Endothelial cell of umbilical vein (primary cell): Measurements from ENCODE around the gene UNC13D. TPM values are rescaled to one million over a fixed set of nuclear protein-coding genes. Genes with fewer than 3 reads are reported as not detected.

Source experiments
- BruUV-seq: library from RNA; stranded (reverse); fragments of 400-500 nt; replicated peaks from 2 replicates; lab custom pipeline; 2021; lab: Mats Ljungman, UMichigan
- CTCF ChIA-PET: fragments of 300-600, 350-600 bp; sonication (Branson Sonifier 250); formaldehyde crosslinking; loops from one replicate; lab custom pipeline; 2021; ENCODE audit warnings: antibody characterized with exemption, inconsistent platforms; lab: Charles Lee
- POLR2A ChIA-PET: fragments of 300-600, 350-600 bp; sonication (Branson Sonifier 250); formaldehyde crosslinking; loops from one replicate; lab custom pipeline; 2021; ENCODE audit warnings: antibody characterized with exemption, inconsistent platforms; lab: Charles Lee
- DNase-seq: peaks from one replicate; pipeline ENCODE4 v3.0.0-alpha.2; 2011; ENCODE audit warnings: low read depth, low spot score
- FAIRE-seq: peaks from 2 replicates; lab custom pipeline; 2011; peaks lifted over from hg19 to GRCh38; lab: Jason Lieb, UNC
- H2AFZ ChIP-seq: 2 replicates; pipeline ENCODE4 v1.6.0; 2012; ENCODE audit warnings: low read depth, low read length, control low read depth, inconsistent platforms
- H3K27ac ChIP-seq: 2 replicates; pipeline ENCODE4 v1.5.1; 2011; ENCODE audit warnings: low read depth, mild to moderate bottlenecking, control low read depth, low read length, moderate library complexity; ENCODE audit not compliant: insufficient read depth
- H3K27me3 ChIP-seq, 2 experiments: 2 replicates each; pipeline versions ENCODE4 v1.6.0 to v1.6.1; 2011; ENCODE audit warnings: low read length in 2 of 2, mixed read lengths in 1 of 2; ENCODE audit not compliant: control insufficient read depth in 2 of 2, insufficient read depth in 2 of 2
- H3K36me3 ChIP-seq, 2 experiments: 2 replicates in 1 of 2; 3 replicates in 1 of 2; pipeline ENCODE4 v1.5.1; 2011; ENCODE audit warnings: low read length in 2 of 2, mild to moderate bottlenecking in 1 of 2, moderate library complexity in 1 of 2; ENCODE audit not compliant: control insufficient read depth in 2 of 2, insufficient read depth in 2 of 2; ENCODE audit errors: extremely low read depth in 1 of 2
- H3K4me1 ChIP-seq: 3 replicates; pipeline ENCODE4 v1.5.1; 2011; ENCODE audit warnings: mild to moderate bottlenecking, low read length; ENCODE audit not compliant: control insufficient read depth, insufficient read depth; ENCODE audit errors: extremely low read depth
- H3K4me2 ChIP-seq: 2 replicates; pipeline ENCODE4 v1.6.1; 2011; ENCODE audit warnings: low read length, control low read depth, mixed read lengths; ENCODE audit not compliant: insufficient read depth
- H3K4me3 ChIP-seq, 3 experiments: fragments of 200-600 bp in 1 of 3; sonication (generic), shearing (Covaris generic) in 1 of 3; replicated peaks in 1 of 3; 2 replicates each; pipeline ENCODE4 v1.5.1; 2011 to 2016; ENCODE audit warnings: control low read depth in 3 of 3, low read length in 3 of 3, mild to moderate bottlenecking in 2 of 3, inconsistent platforms in 1 of 3, low read depth in 1 of 3, moderate library complexity in 1 of 3; ENCODE audit not compliant: insufficient read depth in 1 of 3
- H3K79me2 ChIP-seq: 2 replicates; pipeline ENCODE4 v1.6.0; 2012; ENCODE audit warnings: low read length, inconsistent platforms; ENCODE audit not compliant: control insufficient read depth, insufficient read depth
- H3K9ac ChIP-seq: replicated peaks from 2 replicates; pipeline ENCODE3; 2011; ENCODE audit warnings: low read length, control low read depth; ENCODE audit not compliant: insufficient read depth; ENCODE audit errors: extremely low read depth
- H3K9me1 ChIP-seq: replicated peaks from 3 replicates; pipeline ENCODE4 v1.6.0; 2011; ENCODE audit warnings: mild to moderate bottlenecking, low read length; ENCODE audit not compliant: control insufficient read depth, insufficient read depth; ENCODE audit errors: extremely low read depth
- H3K9me3 ChIP-seq: replicated peaks from 2 replicates; pipeline ENCODE4 v1.5.1; 2012; ENCODE audit warnings: low read length, inconsistent platforms; ENCODE audit not compliant: control insufficient read depth, insufficient read depth
- H4K20me1 ChIP-seq: replicated peaks from 2 replicates; pipeline ENCODE3; 2011; ENCODE audit warnings: mild to moderate bottlenecking, low read length; ENCODE audit not compliant: control insufficient read depth, insufficient read depth; ENCODE audit errors: extremely low read depth
- CTCF ChIP-seq, 2 donors: IDR thresholded peaks; 1 replicate in 1 of 2; 2 replicates in 1 of 2; pipeline ENCODE4 v1.5.1; 2011; ENCODE audit warnings: low read length in 2 of 2, mild to moderate bottlenecking in 2 of 2, moderate library complexity in 2 of 2, control low read depth in 1 of 2, inconsistent platforms in 1 of 2, low read depth in 1 of 2; ENCODE audit not compliant: insufficient read depth in 1 of 2; ENCODE audit errors: extremely low read depth in 1 of 2
- FOS ChIP-seq: IDR thresholded peaks from 2 replicates; pipeline ENCODE4 v1.6.1; 2011; ENCODE audit warnings: mild to moderate bottlenecking, low read length, moderate library complexity, borderline replicate concordance; ENCODE audit not compliant: insufficient read depth
- GATA2 ChIP-seq: IDR thresholded peaks from 2 replicates; pipeline ENCODE4 v1.7.0; 2011; ENCODE audit warnings: low read depth, mild to moderate bottlenecking, moderate library complexity, mixed read lengths, low read length; ENCODE audit not compliant: insufficient read length, insufficient read depth
- JUN ChIP-seq: IDR thresholded peaks from 2 replicates; pipeline ENCODE4 v1.6.1; 2011; ENCODE audit warnings: borderline replicate concordance, low read depth; ENCODE audit not compliant: insufficient read length, insufficient read depth
- MAX ChIP-seq: IDR thresholded peaks from 2 replicates; pipeline ENCODE4 v1.6.1; 2011; ENCODE audit not compliant: insufficient read depth, insufficient read length
- POLR2A ChIP-seq: IDR thresholded peaks from 2 replicates; pipeline ENCODE4 v1.6.1; 2012; ENCODE audit warnings: low read depth, mild to moderate bottlenecking, control low read depth, low read length
- POLR2AphosphoS5 ChIP-seq: IDR thresholded peaks from 2 replicates; pipeline ENCODE4 v1.6.1; 2012; ENCODE audit warnings: low read depth, mild to moderate bottlenecking, control low read depth, low read length, moderate library complexity; ENCODE audit not compliant: insufficient read depth
- dilution Hi-C: fragments of 300-500 bp; cut with MboI; formaldehyde crosslinking; loops from one replicate; pipeline ENCODE4 v1.15.0; 2019; ENCODE audit warnings: low sequenced_read_pairs; ENCODE audit not compliant: extremely low pct_ligation_motif_present
- intact Hi-C: fragments of 100-400 bp; cut with micrococcal nuclease; formaldehyde crosslinking; loops from one replicate; pipeline ENCODE4 v1.10.0; 2022
- polyA plus RNA-seq, 4 experiments: library from polyadenylated mRNA; depleted of rRNA in 3 of 4; stranded (reverse) in 3 of 4; unstranded in 1 of 4; fragments of >200 nt; gene quantifications; 2 replicates each; pipeline versions ENCODE4 v1.2.1 to v1.2.3, GENCODE V29; 2011 to 2012; ENCODE audit warnings: missing spikeins in 1 of 4
- total RNA-seq: library from RNA; stranded (reverse); gene quantifications from 2 replicates; pipeline ENCODE4 v1.2.3, GENCODE V29; 2021

UNC13D gene
- total and polyA plus RNA-seq, 2 donors (not counting 3 experiments of a cell fraction or from before 2014, with no cell fraction given), result 6.9 to 14.9 TPM

- DNase-seq, result no peak
- no peaks in the 10 kb centered on the region for H3K27me3 ChIP-seq
- H3K4me3 ChIP-seq, result peak overlapping the region in 1 of 3 experiments; percentile 67
- ChIA-PET POLR2A (interaction anchor here (0.9 to 3.0 kb wide), 3 partner anchors 17 to 96 kb away, joined by 4 to 19 read pairs (median 17); partner anchors contain the start of gene WBP2), CTCF (interaction anchor here (0.6 to 10.3 kb wide), 8 partner anchors 16 to 112 kb away, joined by 3 to 241 read pairs (median 3); partner anchors contain the start of genes TRIM65, UNC13D and WBP2)
- H3K79me2 ChIP-seq, result peaks cover 6% of the 10 kb centered on the region
- peak overlapping the region; percentile 50 for H3K4me2 ChIP-seq
- peaks cover 3 to 18% of the 10 kb centered on the region in 2 experiments for H3K36me3 ChIP-seq
- FAIRE-seq, result no peak
- H3K9ac ChIP-seq, result peak overlapping the region; percentile 65
- no peaks in the 10 kb centered on the region for H4K20me1 ChIP-seq
- no peaks in the 10 kb centered on the region for H3K9me1 ChIP-seq
- TF ChIP-seq CTCF (IDR thresholded peaks at IDR 0.05; ENCODE audit: extremely low read depth in 1 of 2, insufficient read depth in 1 of 2, low read depth in 1 of 2, low read length in 2 of 2) (no peak), JUN (no peak), FOS (no peak), GATA2 (no peak), POLR2A (peak; percentile 3), MAX (no peak), POLR2AphosphoS5 (no peak)
- dilution Hi-C loops, result no loop called here
- no peaks in the 10 kb centered on the region for H3K9me3 ChIP-seq
- H3K4me1 ChIP-seq, result peaks cover 41% of the 10 kb centered on the region
- H3K27ac ChIP-seq, result peak overlapping the region; percentile 70
- intact Hi-C loops, result loop anchor here (2.0 kb wide), 2 partner anchors 29 to 31 kb away; partner anchors contain the start of genes MRPL38 and UNC13D
- no TSS peak for BruUV-seq
- H2AFZ ChIP-seq, result no peak overlapping the region
Observed at GRCh38 chr17:75875940-75876189, 31.7 kb upstream of the UNC13D start.
